ENCODE results near the gene USP20.

DNA sequence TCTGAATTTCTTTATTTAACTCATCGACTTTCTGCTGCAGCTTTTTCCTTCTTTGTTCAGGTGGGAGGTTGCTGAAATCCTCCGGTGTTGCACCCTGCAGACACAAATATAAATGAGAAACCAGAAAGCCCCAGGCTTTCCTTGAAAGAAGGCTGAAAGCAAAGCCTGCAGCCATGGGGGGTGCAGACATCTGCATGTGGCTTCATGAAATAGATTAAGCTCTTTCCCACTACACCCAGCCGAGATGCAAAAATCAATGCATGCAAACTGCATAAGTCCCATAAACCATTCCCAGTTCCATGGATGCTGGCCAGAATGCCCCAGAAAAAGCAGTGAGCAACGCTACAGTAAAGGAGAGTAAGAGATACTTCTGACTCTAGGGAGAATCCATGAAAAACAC lies 73.6 kb downstream of the USP20 start:
- TF ChIP-seq EZH2phosphoT487 (IDR thresholded peaks at IDR 0.05) (no peak), EZH2 (IDR thresholded peaks at IDR 0.05) (no peak)
- TF ChIP-seq, protein P1, sequence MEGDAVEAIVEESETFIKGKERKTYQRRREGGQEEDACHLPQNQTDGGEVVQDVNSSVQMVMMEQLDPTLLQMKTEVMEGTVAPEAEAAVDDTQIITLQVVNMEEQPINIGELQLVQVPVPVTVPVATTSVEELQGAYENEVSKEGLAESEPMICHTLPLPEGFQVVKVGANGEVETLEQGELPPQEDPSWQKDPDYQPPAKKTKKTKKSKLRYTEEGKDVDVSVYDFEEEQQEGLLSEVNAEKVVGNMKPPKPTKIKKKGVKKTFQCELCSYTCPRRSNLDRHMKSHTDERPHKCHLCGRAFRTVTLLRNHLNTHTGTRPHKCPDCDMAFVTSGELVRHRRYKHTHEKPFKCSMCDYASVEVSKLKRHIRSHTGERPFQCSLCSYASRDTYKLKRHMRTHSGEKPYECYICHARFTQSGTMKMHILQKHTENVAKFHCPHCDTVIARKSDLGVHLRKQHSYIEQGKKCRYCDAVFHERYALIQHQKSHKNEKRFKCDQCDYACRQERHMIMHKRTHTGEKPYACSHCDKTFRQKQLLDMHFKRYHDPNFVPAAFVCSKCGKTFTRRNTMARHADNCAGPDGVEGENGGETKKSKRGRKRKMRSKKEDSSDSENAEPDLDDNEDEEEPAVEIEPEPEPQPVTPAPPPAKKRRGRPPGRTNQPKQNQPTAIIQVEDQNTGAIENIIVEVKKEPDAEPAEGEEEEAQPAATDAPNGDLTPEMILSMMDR (IDR thresholded peaks at IDR 0.05) = no peak

Data from neural progenitor cell (in vitro differentiated cells).